ENCODE results near the gene ZNF195. TPM values are rescaled to one million over a fixed set of nuclear protein-coding genes. Genes with fewer than 3 reads are reported as not detected.

Gene ZNF195
- total RNA-seq, 4 donors from 2014 or later, result 16.7 to 27.9 (median 18.3) TPM

GRCh38 chr11:3356858-3357257, 22.1 kb downstream of the ZNF195 start:
- no peak for TF ChIP-seq CTCF (IDR thresholded peaks at IDR 0.05; ENCODE audit: low read depth)

GRCh38 chr11:3353066-3353465, 25.9 kb downstream of the ZNF195 start:
- TF ChIP-seq CTCF (IDR thresholded peaks at IDR 0.05; ENCODE audit: low read depth), result no peak

- no peak for TF ChIP-seq CTCF (IDR thresholded peaks at IDR 0.05; ENCODE audit: low read depth)
Measured at GRCh38 chr11:3347127-3347526, 31.8 kb downstream of the ZNF195 start.

- no peak for TF ChIP-seq CTCF (IDR thresholded peaks at IDR 0.05; ENCODE audit: low read depth)
Measured at GRCh38 chr11:3346587-3346986, 32.4 kb downstream of the ZNF195 start.

- TF ChIP-seq CTCF (IDR thresholded peaks at IDR 0.05; ENCODE audit: low read depth), result no peak
Measured at GRCh38 chr11:3345736-3346135, 33.2 kb downstream of the ZNF195 start.

DNA sequence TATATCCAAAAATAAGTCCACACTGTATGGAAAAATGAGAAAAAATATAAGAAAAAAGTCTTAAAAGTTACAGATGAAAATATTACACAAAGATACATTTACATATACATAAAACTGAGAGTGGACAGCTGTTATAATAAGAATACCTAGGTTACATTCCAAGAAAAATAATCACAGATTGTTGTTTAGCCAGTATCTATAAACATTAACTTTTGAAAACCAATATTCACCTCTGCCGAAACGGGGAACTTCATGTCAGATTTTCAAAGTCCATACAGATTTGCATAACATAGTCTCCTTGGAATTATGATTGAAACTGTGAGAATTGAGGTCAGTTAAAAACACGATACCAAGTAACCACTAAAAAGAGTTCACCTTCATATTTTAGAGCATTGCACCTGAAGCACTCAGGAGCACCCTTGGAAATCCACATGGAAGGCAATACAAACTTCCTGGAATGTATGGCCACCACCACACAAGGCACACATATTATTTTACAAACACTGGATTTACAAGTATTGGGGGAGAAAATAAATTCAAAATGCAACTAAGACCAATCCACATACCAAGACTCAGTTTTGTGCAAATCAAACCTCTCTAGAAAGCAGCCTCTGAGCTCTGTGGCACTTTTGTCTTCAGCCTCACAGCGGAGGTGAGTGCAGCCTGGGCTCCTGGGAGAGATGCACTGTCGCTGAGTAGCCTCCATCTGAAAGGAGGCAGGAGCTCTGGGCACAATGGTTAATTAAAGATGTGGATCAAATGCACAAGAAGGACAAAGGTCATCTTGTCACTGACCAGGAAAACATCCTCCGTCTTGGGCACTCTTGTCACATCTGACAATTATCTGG, 34.4 kb downstream of the ZNF195 start:
- no peak for TF ChIP-seq CTCF (IDR thresholded peaks at IDR 0.05; ENCODE audit: low read depth)

DNA sequence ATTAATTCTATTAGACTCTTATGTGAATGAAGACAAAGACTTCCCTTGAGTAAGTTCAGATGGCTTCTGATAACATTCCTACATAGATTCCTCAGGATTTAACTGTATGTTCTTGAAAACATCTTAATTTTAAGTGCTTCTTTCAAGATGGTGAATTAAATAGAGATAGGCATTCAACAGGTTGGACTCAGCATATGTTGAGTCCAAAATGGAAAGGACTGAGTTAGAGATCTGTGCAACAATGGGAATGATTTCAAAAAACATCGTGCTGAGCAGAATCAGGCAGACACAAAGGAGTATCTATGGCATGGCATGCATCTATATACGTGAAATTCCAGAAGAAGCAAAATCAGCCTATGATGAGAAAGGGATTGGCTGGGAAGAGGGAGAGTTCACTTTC, 36.2 kb downstream of the ZNF195 start:
- no peak for TF ChIP-seq CTCF (IDR thresholded peaks at IDR 0.05; ENCODE audit: low read depth)

All from subcutaneous adipose tissue (tissue), 4 donors.